Nephron progenitor cell (in vitro differentiated cells): ENCODE data around the gene EPHB3.

Source experiments
- DNase-seq: peaks from one replicate; pipeline ENCODE4 v3.0.0; 2021
- H3K27ac Mint-ChIP-seq: 2 replicates; pipeline ENCODE4 v1.8.0; 2021; ENCODE audit warnings: mild to moderate bottlenecking, moderate library complexity, mixed read lengths
- H3K27me3 Mint-ChIP-seq: 2 replicates; pipeline ENCODE4 v1.8.0; 2021; ENCODE audit warnings: mild to moderate bottlenecking, low read depth, mixed read lengths; ENCODE audit not compliant: poor library complexity
- H3K36me3 Mint-ChIP-seq: 2 replicates; pipeline ENCODE4 v1.8.0; 2021; ENCODE audit warnings: low read depth, mixed read lengths
- H3K4me1 Mint-ChIP-seq: 2 replicates; pipeline ENCODE4 v1.8.0; 2021; ENCODE audit warnings: mixed read lengths
- H3K4me3 Mint-ChIP-seq: 2 replicates; pipeline ENCODE4 v1.8.0; 2021; ENCODE audit warnings: mild to moderate bottlenecking, moderate library complexity, mixed read lengths
- H3K9me3 Mint-ChIP-seq: 2 replicates; pipeline ENCODE4 v1.8.0; 2021; ENCODE audit warnings: mild to moderate bottlenecking, moderate library complexity, mixed read lengths
- CTCF ChIP-seq: fragments of 200-600 bp; sonication (generic); IDR thresholded peaks from 2 replicates; pipeline ENCODE4 v1.5.0; 2021; ENCODE audit warnings: antibody characterized with exemption

The EPHB3 gene

GRCh38 chr3:184537885-184538665, 23.5 kb upstream of the EPHB3 start:
- no peak for DNase-seq
- peaks cover 69% of the 10 kb centered on the region for H3K27me3 Mint-ChIP-seq

GRCh38 chr3:184538666-184539431, 22.7 kb upstream of the EPHB3 start:
- no peak for DNase-seq
- Mint-ChIP-seq H3K4me3 (no peak overlapping the region), H3K36me3 (no peaks in the 10 kb centered on the region), H3K4me1 (peaks cover 14% of the 10 kb centered on the region), H3K27ac (no peak overlapping the region), H3K27me3 (peaks cover 73% of the 10 kb centered on the region), H3K9me3 (no peaks in the 10 kb centered on the region)
- TF ChIP-seq CTCF, result no peak

More at GRCh38 chr3:184537885-184538665, 23.5 kb upstream of the EPHB3 start:
- H3K27ac Mint-ChIP-seq, result no peak overlapping the region
- no peaks in the 10 kb centered on the region for H3K9me3 Mint-ChIP-seq
- H3K4me1 Mint-ChIP-seq, result peaks cover 8% of the 10 kb centered on the region
- TF ChIP-seq CTCF, result no peak
- H3K4me3 Mint-ChIP-seq, result no peak overlapping the region
- H3K36me3 Mint-ChIP-seq, result no peaks in the 10 kb centered on the region

GRCh38 chr3:184539801-184540435, 21.7 kb upstream of the EPHB3 start:
- Mint-ChIP-seq H3K27ac (no peak overlapping the region), H3K27me3 (peaks cover 77% of the 10 kb centered on the region)

GRCh38 chr3:184540777-184541681, 20.6 kb upstream of the EPHB3 start:
- H3K4me1 Mint-ChIP-seq, result peaks cover 17% of the 10 kb centered on the region
- H3K9me3 Mint-ChIP-seq, result no peaks in the 10 kb centered on the region
- no peaks in the 10 kb centered on the region for H3K36me3 Mint-ChIP-seq
- TF ChIP-seq CTCF, result peak; percentile 82
- H3K27me3 Mint-ChIP-seq, result peaks cover 86% of the 10 kb centered on the region
- H3K4me3 Mint-ChIP-seq, result no peak overlapping the region
- DNase-seq, result peak; percentile 79
- no peak overlapping the region for H3K27ac Mint-ChIP-seq

More at GRCh38 chr3:184539801-184540435, 21.7 kb upstream of the EPHB3 start:
- H3K36me3 Mint-ChIP-seq, result no peaks in the 10 kb centered on the region
- DNase-seq, result no peak
- TF ChIP-seq CTCF, result no peak
- no peaks in the 10 kb centered on the region for H3K9me3 Mint-ChIP-seq
- no peak overlapping the region for H3K4me3 Mint-ChIP-seq
- H3K4me1 Mint-ChIP-seq, result peaks cover 17% of the 10 kb centered on the region

GRCh38 chr3:184541886-184542562, 19.6 kb upstream of the EPHB3 start:
- H3K4me3 Mint-ChIP-seq, result no peak overlapping the region
- no peak for TF ChIP-seq CTCF
- peaks cover 21% of the 10 kb centered on the region for H3K4me1 Mint-ChIP-seq
- no peaks in the 10 kb centered on the region for H3K36me3 Mint-ChIP-seq
- peaks cover 88% of the 10 kb centered on the region for H3K27me3 Mint-ChIP-seq
- no peak for DNase-seq
- no peaks in the 10 kb centered on the region for H3K9me3 Mint-ChIP-seq
- H3K27ac Mint-ChIP-seq, result no peak overlapping the region
